Astrocyte of the spinal cord (primary cell): ENCODE data around the gene FAF1.

Experiments
- DNase-seq: peaks from one replicate; pipeline ENCODE4 v3.0.0; 2011; ENCODE audit warnings: low read depth, low spot score
- H3K4me3 ChIP-seq: 2 replicates; pipeline ENCODE4 v1.5.1; 2011; ENCODE audit warnings: low read depth, mild to moderate bottlenecking, low read length, moderate library complexity
- in situ Hi-C: cut with HindIII; loops from 2 replicates; pipeline ENCODE4 v1.10.0; 2017; ENCODE audit warnings: low sequenced_read_pairs
- TF ChIP-seq, protein P1 (sequence below): IDR thresholded peaks from 2 replicates; pipeline ENCODE4 v1.5.1; 2012; ENCODE audit warnings: low read depth, mild to moderate bottlenecking, low read length, inconsistent platforms

FAF1 gene

DNA sequence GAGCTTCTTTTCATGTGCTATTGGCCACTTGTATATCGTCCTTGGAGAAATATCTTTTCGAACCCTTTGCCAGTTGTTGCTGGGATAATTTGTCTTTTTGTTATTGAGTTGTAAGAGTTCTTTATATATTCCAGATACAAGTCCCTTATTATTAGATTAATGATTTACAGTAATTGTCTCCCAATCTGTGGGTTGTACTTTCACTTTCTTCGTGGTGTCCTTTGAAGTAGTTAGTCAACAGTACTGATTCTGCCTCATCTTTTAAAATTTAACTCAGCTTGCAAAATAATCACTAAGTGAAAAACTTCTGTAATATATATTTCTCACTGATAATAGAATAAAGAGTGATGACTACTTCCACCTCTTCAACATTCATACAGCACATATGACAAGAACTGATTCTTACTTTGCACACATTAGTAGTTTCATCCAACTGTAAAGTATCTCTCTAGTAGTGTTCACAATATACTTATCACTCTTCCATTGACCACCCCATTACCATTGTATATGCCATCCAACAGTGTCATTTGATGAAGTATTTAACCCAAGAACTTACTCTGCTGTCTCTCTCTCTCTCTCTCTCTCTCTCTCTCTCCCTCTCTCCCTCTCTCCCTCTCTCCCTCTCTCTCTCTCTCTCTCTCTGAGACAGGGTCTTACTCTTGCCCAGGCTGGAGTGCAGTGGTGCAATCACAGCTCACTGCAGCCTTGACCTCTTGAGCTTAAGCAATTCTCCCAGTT is 432.6 kb downstream of the FAF1 start:
- DNase-seq, result no peak
- no peak overlapping the region for H3K4me3 ChIP-seq
- TF ChIP-seq, protein P1, sequence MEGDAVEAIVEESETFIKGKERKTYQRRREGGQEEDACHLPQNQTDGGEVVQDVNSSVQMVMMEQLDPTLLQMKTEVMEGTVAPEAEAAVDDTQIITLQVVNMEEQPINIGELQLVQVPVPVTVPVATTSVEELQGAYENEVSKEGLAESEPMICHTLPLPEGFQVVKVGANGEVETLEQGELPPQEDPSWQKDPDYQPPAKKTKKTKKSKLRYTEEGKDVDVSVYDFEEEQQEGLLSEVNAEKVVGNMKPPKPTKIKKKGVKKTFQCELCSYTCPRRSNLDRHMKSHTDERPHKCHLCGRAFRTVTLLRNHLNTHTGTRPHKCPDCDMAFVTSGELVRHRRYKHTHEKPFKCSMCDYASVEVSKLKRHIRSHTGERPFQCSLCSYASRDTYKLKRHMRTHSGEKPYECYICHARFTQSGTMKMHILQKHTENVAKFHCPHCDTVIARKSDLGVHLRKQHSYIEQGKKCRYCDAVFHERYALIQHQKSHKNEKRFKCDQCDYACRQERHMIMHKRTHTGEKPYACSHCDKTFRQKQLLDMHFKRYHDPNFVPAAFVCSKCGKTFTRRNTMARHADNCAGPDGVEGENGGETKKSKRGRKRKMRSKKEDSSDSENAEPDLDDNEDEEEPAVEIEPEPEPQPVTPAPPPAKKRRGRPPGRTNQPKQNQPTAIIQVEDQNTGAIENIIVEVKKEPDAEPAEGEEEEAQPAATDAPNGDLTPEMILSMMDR, result no peak
- in situ Hi-C loops, result no loop called here

GRCh38 chr1:50526431-50526830 is 433.6 kb downstream of the FAF1 start:
- DNase-seq, result no peak
- TF ChIP-seq, protein P1, result no peak
- in situ Hi-C loops, result no loop called here
- H3K4me3 ChIP-seq, result no peak overlapping the region

- in situ Hi-C loops, result no loop called here
- TF ChIP-seq, protein P1, result no peak
- no peak for DNase-seq
- H3K4me3 ChIP-seq, result no peak overlapping the region
Observed at GRCh38 chr1:50523548-50523947, 436.5 kb downstream of the FAF1 start.

GRCh38 chr1:50522691-50523342 is 437.2 kb downstream of the FAF1 start:
- TF ChIP-seq, protein P1, result no peak
- in situ Hi-C loops, result no loop called here
- H3K4me3 ChIP-seq, result no peak overlapping the region
- DNase-seq, result no peak

GRCh38 chr1:50521703-50522102 is 438.4 kb downstream of the FAF1 start:
- TF ChIP-seq, protein P1, result no peak
- in situ Hi-C loops, result no loop called here

DNA sequence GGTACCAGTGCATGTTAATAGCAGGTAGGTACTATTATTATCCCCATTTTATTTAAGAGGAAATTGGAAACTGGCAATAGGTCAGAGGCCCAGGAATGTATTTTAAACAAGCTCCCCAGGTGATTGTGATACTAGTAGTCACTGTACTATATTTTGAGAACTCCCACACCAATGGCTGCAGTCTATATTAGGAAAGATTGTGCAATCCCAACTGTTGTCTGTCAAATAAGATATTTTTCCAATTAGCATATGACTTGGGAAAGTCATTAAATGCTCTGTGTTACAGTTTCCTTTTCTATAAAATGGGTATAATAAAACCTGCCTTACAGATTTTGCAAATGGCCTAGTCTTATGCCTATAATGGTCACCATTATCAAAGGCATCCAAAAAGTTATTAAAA is 442.6 kb downstream of the FAF1 start:
- TF ChIP-seq, protein P1, result no peak
- no peak overlapping the region for H3K4me3 ChIP-seq
- no peak for DNase-seq
- in situ Hi-C loops, result no loop called here

More at GRCh38 chr1:50521703-50522102, 438.4 kb downstream of the FAF1 start:
- no peak for DNase-seq
- H3K4me3 ChIP-seq, result no peak overlapping the region
